ENCODE measurements around the gene KCNK5. TPM values are rescaled to one million over a fixed set of nuclear protein-coding genes. Genes with fewer than 3 reads are reported as not detected.

The KCNK5 gene
- total RNA-seq, 4 donors from 2014 or later: 9.2 to 14.3 (median 13.0) TPM

- 59 to 69% methylated on average over 11 to 14 of the region's 15 CpGs for WGBS, 2 donors
- Histone ChIP-seq H3K27me3 (no peaks in the 10 kb centered on the region), H3K9me3 (no peaks in the 10 kb centered on the region), H3K36me3 (peaks cover 7 to 16% of the 10 kb centered on the region in 2 donors), H3K4me1 (peaks cover 14 to 45% of the 10 kb centered on the region in 2 donors), H3K4me3 (replicated peaks in 1 of 3) (no peak overlapping the region), H3K27ac (peak overlapping the region in 1 of 3 donors; percentile 6)
- TF ChIP-seq POLR2A (IDR thresholded peaks at IDR 0.05): no peak
- peak in 5 of 6 experiments; percentile 40 to 73 (median 66) for TF ChIP-seq CTCF (IDR thresholded peaks at IDR 0.05)
- DNase-seq: peak; percentile 80 to 82
- intact Hi-C loops (cut with DNase I): no loop called here
Observed at GRCh38 chr6:39189915-39190544, 39.2 kb downstream of the KCNK5 start.

- TF ChIP-seq POLR2A (IDR thresholded peaks at IDR 0.05) (no peak), CTCF (IDR thresholded peaks at IDR 0.05) (no peak)
- Histone ChIP-seq H3K27me3 (no peaks in the 10 kb centered on the region), H3K27ac (no peak overlapping the region), H3K4me1 (peaks cover 16 to 54% of the 10 kb centered on the region in 2 donors), H3K36me3 (peaks cover 7 to 10% of the 10 kb centered on the region in 2 donors), H3K9me3 (no peaks in the 10 kb centered on the region), H3K4me3 (replicated peaks in 1 of 3) (no peak overlapping the region)
- 82 to 88% methylated on average over 8 of the region's 8 CpGs for WGBS, 2 donors
- intact Hi-C loops (cut with DNase I): no loop called here
- DNase-seq: no peak
Observed at GRCh38 chr6:39189131-39189530, 40.1 kb downstream of the KCNK5 start.

GRCh38 chr6:39188571-39188970, 40.7 kb downstream of the KCNK5 start:
- H3K4me3 ChIP-seq (replicated peaks in 1 of 3): no peak overlapping the region
- TF ChIP-seq POLR2A (IDR thresholded peaks at IDR 0.05) (no peak), CTCF (IDR thresholded peaks at IDR 0.05) (no peak)
- 77 to 92% methylated on average over 7 of the region's 7 CpGs for WGBS, 2 donors
- H3K27ac ChIP-seq: no peak overlapping the region
- no peaks in the 10 kb centered on the region for H3K27me3 ChIP-seq
- H3K36me3 ChIP-seq: peaks cover 1 to 7% of the 10 kb centered on the region in 2 donors
- no peaks in the 10 kb centered on the region for H3K9me3 ChIP-seq
- intact Hi-C loops (cut with DNase I): no loop called here
- no peak for DNase-seq
- H3K4me1 ChIP-seq: peaks cover 16 to 60% of the 10 kb centered on the region in 2 donors

GRCh38 chr6:39188098-39188450, 41.2 kb downstream of the KCNK5 start:
- intact Hi-C loops (cut with DNase I): no loop called here
- 89 to 93% methylated on average over 4 of the region's 4 CpGs for WGBS, 2 donors
- no peaks in the 10 kb centered on the region for H3K9me3 ChIP-seq
- peaks cover 16 to 65% of the 10 kb centered on the region in 2 donors for H3K4me1 ChIP-seq
- peaks cover 0 to 7% of the 10 kb centered on the region in 2 donors for H3K36me3 ChIP-seq
- no peak overlapping the region for H3K27ac ChIP-seq
- H3K4me3 ChIP-seq (replicated peaks in 1 of 3): no peak overlapping the region
- DNase-seq: no peak
- no peaks in the 10 kb centered on the region for H3K27me3 ChIP-seq
- TF ChIP-seq CTCF (IDR thresholded peaks at IDR 0.05): no peak
- TF ChIP-seq POLR2A (IDR thresholded peaks at IDR 0.05): no peak

GRCh38 chr6:39184906-39185580, 44.2 kb downstream of the KCNK5 start:
- Histone ChIP-seq H3K27me3 (no peaks in the 10 kb centered on the region), H3K4me3 (replicated peaks in 1 of 3) (no peak overlapping the region), H3K4me1 (peaks cover 14 to 59% of the 10 kb centered on the region in 2 donors), H3K9me3 (no peaks in the 10 kb centered on the region), H3K27ac (peak overlapping the region; percentile 77 to 97 (median 93)), H3K36me3 (no peaks in the 10 kb centered on the region)
- TF ChIP-seq CTCF (IDR thresholded peaks at IDR 0.05) (no peak), POLR2A (IDR thresholded peaks at IDR 0.05) (no peak)
- intact Hi-C loops (cut with DNase I): no loop called here
- WGBS, 2 donors: 44 to 56% methylated on average over 4 to 5 of the region's 5 CpGs
- peak; percentile 96 for DNase-seq
